GM19239 (cell line): ENCODE data around the gene TMC5.

Experiments used
- DNase-seq: peaks from one replicate; pipeline ENCODE4 v3.0.0; 2011; ENCODE audit warnings: low spot score; ENCODE audit not compliant: insufficient read length
- FAIRE-seq: peaks from 2 replicates; lab custom pipeline; 2011; peaks lifted over from hg19 to GRCh38; lab: Jason Lieb, UNC

TMC5 gene

DNA sequence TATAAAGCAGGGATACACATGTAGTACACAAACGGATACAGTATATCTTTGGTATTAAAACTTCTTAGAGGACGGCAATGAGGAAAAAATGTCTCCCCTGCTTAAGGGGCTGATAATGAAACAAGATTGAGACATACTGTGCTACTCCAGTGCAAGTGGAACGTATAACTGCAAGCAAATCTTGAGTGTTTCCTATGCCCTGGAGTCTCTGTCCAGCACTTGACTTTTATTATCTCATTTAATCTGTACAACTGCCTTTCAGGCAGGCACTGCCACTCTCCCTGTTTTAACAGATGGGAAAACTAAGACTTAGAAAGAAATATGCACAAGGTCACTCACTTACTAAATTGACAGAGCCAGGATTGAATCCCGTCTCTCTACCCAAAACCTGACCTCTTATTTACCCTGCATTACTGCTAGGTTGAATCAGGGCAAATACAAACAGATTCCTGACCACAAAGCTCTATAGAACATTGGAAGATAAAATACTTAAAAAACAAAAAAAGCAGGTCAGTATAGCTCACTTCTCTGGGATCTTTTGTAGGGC is 28.7 kb downstream of the TMC5 start:
- DNase-seq (no peak), FAIRE-seq (no peak)

DNA sequence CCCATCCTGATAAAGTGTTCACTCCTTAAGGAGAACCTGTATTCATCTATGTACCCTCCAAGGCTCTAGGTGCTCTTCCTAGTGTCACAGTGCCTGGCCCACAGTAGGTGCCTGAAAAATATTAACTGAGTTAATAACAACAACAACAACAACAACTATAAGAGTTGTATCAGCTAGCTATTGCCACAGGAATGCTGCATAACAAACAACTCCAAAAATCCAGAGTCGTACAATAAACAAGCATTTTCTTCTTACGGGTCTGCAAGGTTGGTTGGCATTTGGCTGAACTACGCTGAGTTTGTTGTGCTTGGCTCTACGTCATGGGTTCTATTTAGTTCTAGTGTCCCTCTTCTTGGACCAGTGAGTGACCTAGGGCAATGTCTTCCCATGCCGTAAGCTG is 29.2 kb downstream of the TMC5 start:
- DNase-seq (no peak), FAIRE-seq (no peak)

DNA sequence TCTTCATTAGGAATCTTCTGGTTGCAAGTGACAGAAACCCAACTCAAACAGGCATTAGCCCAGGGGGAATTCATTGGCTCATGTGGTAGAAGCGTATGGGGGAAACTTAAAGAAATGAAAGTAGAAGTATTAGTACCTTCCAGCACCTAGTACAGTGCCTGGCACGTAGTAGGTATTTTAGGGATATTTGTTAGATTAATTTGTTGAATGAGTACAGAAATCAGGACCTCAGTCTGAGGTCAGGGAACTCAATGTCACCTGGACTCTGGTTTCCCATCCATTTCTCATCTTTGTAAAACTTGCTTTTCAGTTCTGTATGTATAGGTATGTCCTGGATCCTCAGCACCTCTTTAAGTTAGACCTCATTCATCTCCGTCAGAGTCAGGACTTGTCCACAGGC is 32.5 kb downstream of the TMC5 start:
- no peak for FAIRE-seq
- no peak for DNase-seq

DNA sequence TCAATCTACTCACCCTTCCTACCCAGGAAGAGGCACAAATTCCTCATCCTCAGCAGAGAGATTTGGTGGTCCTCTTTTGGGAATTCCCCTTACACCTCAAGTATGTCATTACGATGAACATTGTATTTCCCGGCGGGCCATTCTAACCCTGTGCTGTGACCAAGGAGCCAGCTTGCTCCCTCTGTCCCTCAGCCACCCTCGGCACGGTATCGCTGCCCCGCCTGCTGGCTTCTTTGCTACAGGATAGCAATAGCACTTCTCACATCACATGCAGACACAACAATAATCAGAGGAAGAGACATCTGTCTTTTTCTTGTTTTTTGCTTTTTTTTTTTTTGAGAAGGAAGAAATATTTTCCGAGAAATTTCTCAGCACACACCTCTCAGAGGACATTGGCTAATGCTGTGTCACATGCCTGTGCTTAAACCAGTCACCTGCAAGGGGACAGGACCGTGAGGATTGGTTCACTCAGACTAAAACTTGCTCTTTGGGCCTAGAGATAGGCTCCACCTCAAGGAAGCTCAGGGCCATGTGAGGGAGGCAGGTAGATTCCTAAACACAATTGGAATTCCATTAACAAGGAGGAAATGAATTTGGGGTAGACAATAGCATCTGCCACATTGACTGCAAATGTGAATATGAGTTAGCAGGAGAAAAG is 41.2 kb downstream of the TMC5 start:
- no peak for DNase-seq
- no peak for FAIRE-seq

DNA sequence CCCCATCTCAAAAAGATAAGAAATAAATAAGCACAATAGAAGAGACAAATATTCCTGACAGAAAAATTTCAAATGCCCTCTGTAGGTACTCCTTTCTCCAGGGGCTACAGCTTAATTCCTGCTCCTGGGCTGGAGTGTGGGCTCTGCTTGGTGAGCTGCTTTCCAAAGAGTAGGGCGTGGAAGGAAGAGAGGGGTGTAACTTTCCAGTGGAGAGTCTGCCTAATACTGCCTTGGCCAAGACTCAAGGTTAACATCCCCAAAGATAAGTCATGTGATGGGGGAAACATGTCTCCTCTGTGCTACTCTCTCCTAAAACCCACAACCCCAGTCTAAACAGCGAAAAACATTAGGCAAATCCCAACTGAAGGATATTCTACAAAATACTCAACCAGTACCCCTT is 42.7 kb downstream of the TMC5 start:
- FAIRE-seq, result no peak

DNA sequence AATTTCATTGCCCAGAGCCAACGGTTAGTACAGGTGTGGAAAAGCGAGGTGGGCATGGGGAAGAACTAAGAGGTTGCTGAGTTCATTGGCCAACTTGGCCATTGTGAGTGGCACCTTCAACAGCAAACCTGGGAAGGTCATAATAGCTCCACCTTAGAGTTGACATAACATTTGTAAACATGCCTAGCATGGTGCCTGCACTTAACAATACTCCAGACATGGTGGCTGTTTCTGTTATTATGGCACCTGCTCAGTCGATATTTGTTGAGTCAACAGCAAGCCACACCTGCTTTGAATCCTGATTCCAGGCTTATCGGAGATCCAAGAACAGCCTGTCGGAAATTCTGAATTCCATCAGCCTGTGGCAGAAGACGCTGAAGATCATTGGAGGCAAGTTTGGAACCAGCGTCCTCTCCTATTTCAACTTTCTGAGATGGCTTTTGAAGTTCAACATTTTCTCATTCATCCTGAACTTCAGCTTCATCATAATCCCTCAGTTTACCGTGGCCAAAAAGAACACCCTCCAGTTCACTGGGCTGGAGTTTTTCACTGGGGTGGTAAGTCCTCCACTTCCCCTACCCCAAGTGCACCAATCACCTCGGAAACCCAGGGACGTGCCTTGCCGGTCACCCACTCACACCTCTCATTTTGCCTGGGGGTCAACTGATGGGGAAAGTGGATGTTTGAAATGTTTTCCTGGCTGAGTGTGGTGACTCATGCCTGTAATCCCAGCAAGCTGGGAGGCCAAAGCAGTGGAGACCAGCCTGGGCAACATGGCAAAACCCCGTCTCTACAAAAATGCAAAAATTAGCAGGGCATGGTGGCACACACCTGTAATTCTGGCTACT is 46.0 kb downstream of the TMC5 start:
- FAIRE-seq (no peak), DNase-seq (no peak)

More for the DNA sequence above, 42.7 kb downstream of the TMC5 start:
- DNase-seq, result no peak

DNA sequence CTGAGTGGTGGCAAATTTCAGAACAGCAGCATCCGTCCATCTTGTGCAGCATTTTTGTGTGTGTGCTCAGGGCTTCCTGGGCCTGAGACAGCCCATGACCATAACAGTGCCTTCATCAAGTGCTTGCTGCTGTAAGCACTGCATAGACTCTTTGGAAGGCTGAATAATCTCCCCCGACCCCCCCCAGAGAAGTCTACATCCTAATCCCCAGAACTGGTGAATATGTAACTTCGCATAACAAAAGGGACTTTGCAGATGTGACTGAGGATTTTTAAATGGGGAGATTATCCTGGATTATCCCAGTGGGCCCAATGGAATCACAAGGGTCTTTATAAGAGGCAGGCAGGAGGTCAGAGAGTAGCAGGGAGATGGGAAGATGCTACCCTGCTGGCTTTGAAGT is 50.6 kb downstream of the TMC5 start:
- FAIRE-seq, result no peak
- no peak for DNase-seq

DNA sequence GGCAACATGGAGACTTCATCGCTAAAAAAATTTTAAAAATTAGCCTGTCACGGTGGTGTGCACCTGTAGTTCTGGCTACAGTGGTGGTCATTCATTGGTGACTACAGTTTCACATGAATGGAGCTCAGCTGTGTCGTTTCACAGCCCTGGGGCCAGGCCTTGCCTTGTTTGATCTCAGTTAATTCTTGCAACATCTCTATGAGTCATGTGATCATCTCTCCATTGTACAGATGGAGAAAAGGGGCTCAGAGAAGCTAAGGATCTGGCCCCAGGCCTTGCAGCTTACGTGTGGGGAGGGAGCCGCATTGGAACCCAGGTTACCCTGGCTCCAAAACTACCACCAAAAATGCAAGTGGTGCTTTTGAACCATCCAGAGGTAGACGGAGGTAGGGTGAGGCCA is 54.8 kb downstream of the TMC5 start:
- no peak for FAIRE-seq
- DNase-seq, result no peak

DNA sequence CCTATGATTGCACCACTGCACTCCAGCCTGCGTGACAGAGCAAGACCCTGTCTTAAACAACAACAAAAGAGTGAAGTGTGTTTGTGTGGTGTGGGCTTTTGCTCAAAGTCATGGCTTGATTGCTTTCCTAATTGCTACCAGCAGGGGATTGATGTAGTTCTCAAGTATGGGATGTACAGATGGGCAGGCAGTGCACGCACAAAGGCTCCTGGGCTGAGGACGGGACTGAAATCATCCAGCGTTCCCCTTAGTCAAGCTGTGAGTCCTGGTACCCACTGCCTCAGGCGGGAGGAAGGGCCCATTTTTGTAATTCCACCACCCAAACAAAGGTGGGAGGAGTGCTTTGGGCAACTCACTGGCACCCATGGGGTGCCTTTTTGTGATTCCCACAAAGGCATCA is 56.9 kb downstream of the TMC5 start:
- no peak for DNase-seq
- FAIRE-seq, result no peak

DNA sequence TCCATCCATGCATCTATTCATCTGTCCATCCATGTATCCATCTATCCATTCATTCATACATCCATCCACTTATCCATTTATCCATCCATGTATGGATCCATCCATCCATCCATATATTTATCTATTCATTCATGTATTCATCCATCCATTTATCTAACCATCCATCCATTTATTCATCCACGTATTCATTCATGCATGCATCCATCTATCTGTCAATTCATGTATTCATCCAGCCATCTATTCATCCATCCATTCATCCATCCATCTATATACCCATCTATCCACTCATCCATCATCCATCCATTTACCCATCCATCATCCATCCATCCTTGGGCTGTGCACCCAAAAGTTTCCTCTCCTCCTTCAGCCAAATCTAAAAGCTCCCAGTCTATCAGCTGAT is 60.8 kb downstream of the TMC5 start:
- DNase-seq (no peak), FAIRE-seq (no peak)

DNA sequence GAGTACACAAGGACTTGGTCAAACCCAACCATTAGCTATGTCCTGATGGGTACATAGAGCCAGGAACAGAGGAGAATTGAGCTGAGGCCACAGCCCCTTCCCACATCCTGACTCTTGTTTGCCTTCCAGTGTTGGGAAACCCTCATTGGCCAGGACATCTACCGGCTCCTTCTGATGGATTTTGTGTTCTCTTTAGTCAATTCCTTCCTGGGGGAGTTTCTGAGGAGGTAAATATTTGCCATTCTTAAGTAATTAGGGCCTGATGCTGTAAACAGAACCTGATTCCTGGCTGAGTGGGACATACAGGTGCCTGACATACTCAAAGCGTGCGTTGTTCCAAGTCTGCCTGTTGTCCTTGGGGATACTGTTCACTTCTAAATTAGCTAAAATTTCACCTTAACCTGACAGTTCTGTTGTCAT is 61.6 kb downstream of the TMC5 start:
- no peak for DNase-seq
- no peak for FAIRE-seq

DNA sequence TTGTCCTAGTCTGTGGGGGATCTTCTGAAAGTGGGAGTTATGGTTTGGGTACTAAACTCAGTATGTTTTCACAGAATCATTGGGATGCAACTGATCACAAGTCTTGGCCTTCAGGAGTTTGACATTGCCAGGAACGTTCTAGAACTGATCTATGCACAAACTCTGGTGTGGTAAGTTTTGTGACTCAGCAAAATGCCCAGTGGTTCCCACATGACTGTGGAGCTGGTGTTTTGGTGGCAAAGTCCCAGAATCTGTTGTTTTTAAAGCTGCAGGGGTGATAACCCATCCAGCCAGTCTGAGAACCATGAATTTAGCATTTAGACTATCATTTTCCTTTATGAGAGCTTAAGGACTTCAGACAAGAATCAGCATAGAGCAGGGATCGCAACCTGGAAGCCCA is 63.6 kb downstream of the TMC5 start:
- FAIRE-seq (no peak), DNase-seq (no peak)

DNA sequence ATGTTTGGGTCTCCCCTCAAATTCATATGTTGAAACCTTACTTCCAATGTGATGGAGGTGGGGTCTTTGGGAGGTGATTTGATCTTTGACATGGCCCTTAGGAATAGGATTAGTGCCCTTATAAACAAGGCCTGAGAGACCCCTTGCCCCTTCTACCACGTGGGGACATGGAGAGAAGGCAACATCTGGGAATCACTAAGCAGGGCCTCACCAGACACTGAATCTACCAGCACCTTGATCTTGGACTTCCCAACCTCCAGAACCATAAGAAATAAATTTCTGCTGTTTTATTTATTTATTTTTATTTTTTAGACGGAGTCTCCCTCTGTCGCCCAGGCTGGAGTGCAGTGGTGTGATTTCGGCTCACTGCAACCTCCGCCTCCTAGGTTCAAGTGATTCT is 64.1 kb downstream of the TMC5 start:
- FAIRE-seq (no peak), DNase-seq (no peak)

DNA sequence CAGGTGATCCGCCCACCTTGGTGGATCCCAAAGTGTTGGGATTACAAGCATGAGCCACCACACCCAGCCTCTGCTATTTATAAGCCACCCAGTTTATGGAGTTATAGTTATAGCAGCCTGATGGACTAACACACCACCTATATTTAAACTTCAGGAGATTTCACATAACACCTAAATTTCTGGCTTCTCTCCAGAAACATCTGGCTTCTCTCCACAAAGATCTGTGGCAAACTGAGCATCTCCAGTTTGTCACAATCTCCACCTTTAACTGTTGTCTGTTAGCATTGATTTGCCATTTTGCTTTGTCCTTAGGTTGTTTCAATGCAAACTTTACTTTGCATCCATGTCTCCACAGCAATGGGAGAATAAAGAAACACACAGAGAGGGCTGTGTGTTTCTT is 64.6 kb downstream of the TMC5 start:
- FAIRE-seq (no peak), DNase-seq (no peak)

DNA sequence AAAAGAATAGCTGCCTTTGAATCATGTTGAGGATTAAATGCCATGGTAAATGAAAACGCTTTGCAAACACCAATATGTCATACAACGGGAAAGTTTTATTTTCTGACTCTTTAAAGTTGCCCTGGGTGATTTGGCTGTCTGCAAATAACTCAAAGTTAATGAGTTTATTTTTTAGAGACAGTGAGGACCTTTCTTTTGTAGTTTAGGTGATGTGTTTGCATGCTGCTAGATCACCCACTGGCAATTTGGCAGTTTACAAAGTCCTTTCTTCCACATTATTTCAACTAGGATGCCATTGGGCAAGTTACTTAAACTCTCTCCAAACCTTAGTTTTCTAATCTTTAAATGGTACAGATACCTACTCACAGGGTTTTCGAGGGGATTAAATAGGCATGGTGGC is 66.4 kb downstream of the TMC5 start:
- DNase-seq (no peak), FAIRE-seq (no peak)

DNA sequence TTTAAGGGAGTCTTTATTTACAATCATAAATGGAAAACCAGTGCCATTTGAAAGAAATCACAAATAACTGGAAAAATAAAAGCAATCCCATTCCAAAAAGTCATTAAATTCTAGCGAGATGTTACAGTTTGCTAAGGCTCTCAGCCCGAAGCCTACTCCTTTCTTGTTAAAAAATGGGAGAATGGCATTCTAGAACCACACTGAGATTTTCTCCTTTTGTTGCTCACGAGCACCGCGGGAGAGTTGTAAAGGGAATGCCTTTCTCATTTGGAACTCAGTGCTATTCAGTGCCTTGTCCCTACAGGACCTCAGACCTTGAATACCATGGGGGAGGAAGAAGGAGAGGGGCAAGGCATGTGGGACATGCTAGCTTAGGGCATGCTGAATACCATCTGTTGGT is 67.9 kb downstream of the TMC5 start:
- FAIRE-seq, result no peak
- DNase-seq, result no peak

DNA sequence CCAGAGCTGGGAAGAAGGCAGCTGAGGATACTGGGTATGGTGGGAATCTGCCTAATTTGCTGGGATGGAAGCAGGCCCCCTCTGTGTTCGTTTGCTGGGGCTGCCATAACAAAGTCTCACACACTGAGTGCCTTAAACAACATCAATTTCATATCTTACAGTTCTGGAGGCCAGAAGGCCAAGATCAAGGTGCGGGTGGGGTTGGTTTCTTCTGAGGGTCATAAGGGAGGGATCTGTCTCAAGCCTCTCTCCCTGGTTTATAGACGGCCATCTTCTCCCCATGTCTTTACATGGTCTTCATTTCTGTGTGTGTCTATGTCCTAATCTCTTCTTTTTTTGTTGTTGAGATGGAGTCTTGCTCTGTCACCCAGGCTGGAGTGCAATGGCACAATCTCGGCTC is 68.4 kb downstream of the TMC5 start:
- DNase-seq, result no peak
- no peak for FAIRE-seq

DNA sequence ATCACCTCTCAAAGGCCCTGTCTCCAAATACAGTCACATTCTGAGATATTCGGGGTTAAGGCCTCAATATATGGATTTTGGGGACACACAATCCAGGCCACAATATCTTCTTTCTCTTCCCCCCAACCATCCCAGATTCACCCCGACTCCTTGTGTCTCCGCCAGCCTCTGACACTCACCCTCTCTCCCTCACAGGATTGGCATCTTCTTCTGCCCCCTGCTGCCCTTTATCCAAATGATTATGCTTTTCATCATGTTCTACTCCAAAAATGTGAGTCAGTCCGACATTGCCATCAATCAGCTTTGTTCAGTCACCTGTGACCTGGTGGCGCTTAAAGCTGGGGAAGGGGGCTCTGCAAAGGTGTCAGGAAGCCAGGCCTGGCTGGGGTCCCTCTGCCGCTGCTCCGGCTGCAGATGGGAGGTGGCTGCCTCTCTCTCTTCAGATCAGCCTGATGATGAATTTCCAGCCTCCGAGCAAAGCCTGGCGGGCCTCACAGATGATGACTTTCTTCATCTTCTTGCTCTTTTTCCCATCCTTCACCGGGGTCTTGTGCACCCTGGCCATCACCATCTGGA is 69.2 kb downstream of the TMC5 start:
- no peak for DNase-seq
- FAIRE-seq, result no peak

DNA sequence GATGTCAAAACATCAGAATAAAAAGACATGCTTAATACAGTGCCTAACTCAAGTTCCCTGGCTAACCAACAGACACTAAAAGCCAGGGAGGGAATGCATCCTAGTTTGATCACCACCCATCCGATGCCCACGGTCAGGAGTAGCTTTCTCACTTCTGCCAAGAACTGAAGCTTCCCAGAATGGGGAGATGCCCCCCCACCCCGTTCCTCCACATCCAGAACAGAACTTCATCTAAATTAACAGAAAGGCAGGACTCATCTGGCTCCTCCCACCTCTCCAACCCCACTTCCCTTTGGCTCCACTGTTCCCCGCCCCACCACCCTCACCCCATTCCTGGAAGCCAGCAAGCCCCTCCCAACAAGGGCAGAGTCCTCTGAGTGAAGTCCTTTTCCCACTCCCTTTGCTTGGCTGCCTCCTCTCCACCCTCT is 70.5 kb downstream of the TMC5 start:
- DNase-seq (no peak), FAIRE-seq (no peak)

DNA sequence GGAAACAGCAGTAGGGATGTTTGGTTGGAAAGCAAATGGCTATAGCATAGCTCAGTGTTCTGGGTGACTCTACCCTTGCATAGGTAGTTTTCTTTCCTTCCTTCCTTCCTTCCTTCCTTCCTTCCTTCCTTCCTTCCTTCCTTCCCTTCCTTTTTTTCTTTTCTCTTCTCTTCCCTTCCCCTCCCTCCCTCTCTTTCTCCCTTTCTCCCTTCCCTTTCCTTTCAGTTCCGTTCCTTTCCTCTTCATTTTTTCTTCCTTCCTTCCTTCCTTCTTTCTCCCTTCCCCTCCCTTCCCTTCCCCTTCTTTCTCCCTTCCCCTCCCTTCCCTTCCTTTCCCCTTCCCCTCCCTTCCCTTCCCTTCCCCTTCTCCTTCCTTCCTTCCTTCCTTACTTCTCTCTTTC is 72.9 kb downstream of the TMC5 start:
- no peak for DNase-seq
- no peak for FAIRE-seq

DNA sequence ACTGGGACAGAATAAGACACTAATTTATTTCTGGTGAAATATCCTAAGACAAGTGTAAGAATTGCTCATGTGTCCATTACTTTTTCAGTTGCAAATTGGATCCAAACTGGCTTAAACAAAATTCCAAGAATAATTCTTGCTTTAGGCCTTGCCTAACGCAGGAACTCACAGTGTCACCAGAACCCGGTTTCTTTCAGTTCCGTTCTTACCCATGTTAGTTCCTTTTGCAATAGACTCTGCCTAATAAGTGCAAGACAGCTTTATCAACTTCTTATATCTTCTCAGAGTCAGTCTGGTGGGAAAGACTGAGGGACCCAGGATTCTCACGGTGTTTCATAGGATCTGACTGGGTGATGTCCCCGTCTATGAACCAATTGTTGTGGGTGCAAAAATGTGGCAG is 79.5 kb downstream of the TMC5 start:
- DNase-seq (no peak), FAIRE-seq (no peak)
